Activated CD8-positive, alpha-beta memory T cell treated with anti-CD3 and anti-CD28 coated beads, Interleukin-2, amount 10 ng/mL, durations not matched to agents 7 days and 5 days (primary cell): ENCODE results near the gene WWOX. TPM values are rescaled to one million over a fixed set of nuclear protein-coding genes. Genes with fewer than 3 reads are reported as not detected.

ENCODE experiments used
- ATAC-seq: fragments of 150-1000 bp; cut with Tn5 transposase; one replicate; pipeline ENCODE4 v1.10.0; 2021; ENCODE audit warnings: moderate library complexity
- CTCF ChIA-PET: fragments of 350-600 bp; sonication (Branson Sonifier 250); formaldehyde crosslinking; loops from one replicate; lab custom pipeline; 2021; ENCODE audit warnings: antibody characterized with exemption; lab: Charles Lee
- DNase-seq: peaks from one replicate; pipeline ENCODE4 v3.0.0-alpha.2; 2020
- H3K27ac Mint-ChIP-seq: one replicate; pipeline ENCODE4 v1.8.0; 2021; ENCODE audit warnings: mild to moderate bottlenecking, mixed read lengths
- H3K27me3 Mint-ChIP-seq: one replicate; pipeline ENCODE4 v1.8.0; 2021; ENCODE audit warnings: mixed read lengths
- H3K36me3 Mint-ChIP-seq: one replicate; pipeline ENCODE4 v1.8.0; 2021; ENCODE audit warnings: mild to moderate bottlenecking, mixed read lengths
- H3K4me1 Mint-ChIP-seq: one replicate; pipeline ENCODE4 v1.8.0; 2021; ENCODE audit warnings: mixed read lengths
- H3K4me3 Mint-ChIP-seq: one replicate; pipeline ENCODE4 v1.8.0; 2021; ENCODE audit warnings: mild to moderate bottlenecking, moderate library complexity, mixed read lengths
- H3K9me3 Mint-ChIP-seq: one replicate; pipeline ENCODE4 v1.8.0; 2022; ENCODE audit warnings: low read depth, mixed read lengths
- total RNA-seq, 2 experiments: library from RNA; stranded (reverse); gene quantifications; one replicate each; pipeline ENCODE4 v1.2.3, GENCODE V29; 2021

WWOX gene
- total RNA-seq, 2 experiments from 2014 or later: 25.2 to 38.8 TPM

DNA sequence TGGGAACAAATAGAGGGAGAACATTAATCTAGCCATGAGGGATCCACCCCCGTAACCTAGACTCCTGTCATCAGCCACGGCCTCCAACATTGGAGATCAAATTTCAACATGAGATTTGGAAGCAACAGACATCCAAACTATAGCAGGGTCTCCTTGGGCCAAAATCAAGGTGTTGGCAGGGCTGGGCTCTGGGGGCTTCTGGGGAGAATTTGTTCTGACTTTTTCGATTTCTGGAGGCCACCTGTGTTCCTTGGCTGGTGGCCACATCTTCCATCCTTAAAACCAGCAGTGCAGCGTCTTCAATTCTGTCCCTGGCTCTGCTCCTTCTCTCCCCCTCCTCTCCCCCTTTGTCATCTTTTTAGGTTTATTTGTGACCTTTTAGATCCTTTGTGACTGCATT is 546.2 kb downstream of the WWOX start:
- CTCF ChIA-PET: no interaction called here
- H3K27me3 Mint-ChIP-seq: peaks cover 18% of the 10 kb centered on the region
- ATAC-seq (no peak), DNase-seq (no peak)
- H3K9me3 Mint-ChIP-seq: no peaks in the 10 kb centered on the region
- no peaks in the 10 kb centered on the region for H3K4me1 Mint-ChIP-seq
- H3K27ac Mint-ChIP-seq: no peak overlapping the region
- H3K36me3 Mint-ChIP-seq: no peaks in the 10 kb centered on the region
- no peak overlapping the region for H3K4me3 Mint-ChIP-seq

DNA sequence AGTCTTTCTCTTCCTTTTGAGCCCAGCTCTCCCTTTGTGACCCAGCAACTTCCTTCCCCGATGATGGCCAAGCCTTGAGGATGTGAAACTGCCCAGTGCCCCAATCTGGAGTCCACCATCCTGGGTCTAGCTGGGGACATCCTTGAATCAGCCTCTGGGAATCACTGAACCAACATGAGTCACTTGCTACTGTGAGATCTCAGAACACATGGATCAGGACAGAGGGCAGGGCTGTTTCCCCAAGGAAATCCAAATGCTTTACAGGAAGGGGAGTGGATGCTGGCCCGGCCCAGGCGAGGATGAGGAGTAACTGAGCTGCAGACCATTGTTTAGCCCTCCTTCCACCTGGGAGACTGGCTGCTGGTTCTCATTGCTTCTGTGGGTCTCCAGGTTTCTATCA is 547.6 kb downstream of the WWOX start:
- Mint-ChIP-seq H3K4me1 (no peaks in the 10 kb centered on the region), H3K27me3 (peaks cover 7% of the 10 kb centered on the region), H3K36me3 (no peaks in the 10 kb centered on the region), H3K27ac (no peak overlapping the region), H3K4me3 (no peak overlapping the region), H3K9me3 (no peaks in the 10 kb centered on the region)
- DNase-seq: no peak
- CTCF ChIA-PET: no interaction called here
- no peak for ATAC-seq

DNA sequence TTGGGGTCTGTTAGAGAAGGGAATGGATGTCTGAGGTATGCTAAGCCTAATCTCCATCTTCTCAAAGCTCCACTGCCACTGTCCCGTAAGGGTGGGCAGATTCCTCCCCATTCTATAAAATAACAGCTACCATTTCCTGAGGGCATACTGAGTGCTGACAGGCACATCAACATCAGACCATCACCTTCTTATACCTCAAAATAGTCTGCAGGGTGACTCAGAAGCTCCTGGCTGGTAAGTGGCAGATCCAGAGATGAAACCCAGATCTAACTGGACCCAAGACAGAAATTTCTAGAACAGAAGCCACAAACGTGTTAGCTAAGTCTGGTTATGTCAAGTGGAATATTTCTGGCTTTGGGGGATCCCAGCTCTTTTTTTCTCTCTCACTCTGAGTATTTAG is 548.0 kb downstream of the WWOX start:
- Mint-ChIP-seq H3K4me1 (no peaks in the 10 kb centered on the region), H3K27ac (no peak overlapping the region), H3K36me3 (no peaks in the 10 kb centered on the region), H3K27me3 (peaks cover 3% of the 10 kb centered on the region), H3K9me3 (no peaks in the 10 kb centered on the region), H3K4me3 (no peak overlapping the region)
- no peak for DNase-seq
- CTCF ChIA-PET: no interaction called here
- ATAC-seq: no peak

GRCh38 chr16:78648517-78648916 is 549.1 kb downstream of the WWOX start:
- Mint-ChIP-seq H3K4me3 (no peak overlapping the region), H3K27me3 (no peaks in the 10 kb centered on the region), H3K9me3 (no peaks in the 10 kb centered on the region), H3K36me3 (no peaks in the 10 kb centered on the region), H3K27ac (no peak overlapping the region), H3K4me1 (no peaks in the 10 kb centered on the region)
- DNase-seq (no peak), ATAC-seq (no peak)
- CTCF ChIA-PET: no interaction called here

GRCh38 chr16:78650339-78651074 is 551.1 kb downstream of the WWOX start:
- no peaks in the 10 kb centered on the region for H3K27me3 Mint-ChIP-seq
- H3K4me1 Mint-ChIP-seq: no peaks in the 10 kb centered on the region
- H3K9me3 Mint-ChIP-seq: no peaks in the 10 kb centered on the region
- DNase-seq: no peak
- H3K4me3 Mint-ChIP-seq: no peak overlapping the region
- no peak for ATAC-seq
- no peak overlapping the region for H3K27ac Mint-ChIP-seq
- H3K36me3 Mint-ChIP-seq: no peaks in the 10 kb centered on the region
- CTCF ChIA-PET: no interaction called here

DNA sequence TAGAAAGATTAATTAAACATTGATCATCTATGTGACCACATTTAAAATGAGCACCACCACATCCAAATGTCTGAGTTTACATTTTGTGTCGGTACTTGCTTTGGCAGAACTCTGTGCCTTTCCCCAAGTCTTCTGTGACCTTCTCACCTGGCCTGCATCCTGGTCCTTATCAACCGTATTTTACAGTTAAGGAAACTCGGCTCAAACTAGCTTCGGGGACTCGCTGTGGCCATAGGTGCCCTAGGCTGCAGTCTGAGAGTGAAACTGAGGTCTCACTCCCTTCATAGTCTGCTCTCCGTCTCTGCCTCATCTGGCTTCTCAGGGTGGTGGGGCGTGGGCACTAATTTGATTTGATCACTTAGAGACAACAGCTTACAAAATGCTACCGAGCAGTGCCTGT is 555.5 kb downstream of the WWOX start:
- no peaks in the 10 kb centered on the region for H3K36me3 Mint-ChIP-seq
- H3K9me3 Mint-ChIP-seq: no peaks in the 10 kb centered on the region
- H3K27ac Mint-ChIP-seq: no peak overlapping the region
- H3K27me3 Mint-ChIP-seq: no peaks in the 10 kb centered on the region
- no peak for DNase-seq
- no peak overlapping the region for H3K4me3 Mint-ChIP-seq
- CTCF ChIA-PET: no interaction called here
- ATAC-seq: no peak
- no peaks in the 10 kb centered on the region for H3K4me1 Mint-ChIP-seq

DNA sequence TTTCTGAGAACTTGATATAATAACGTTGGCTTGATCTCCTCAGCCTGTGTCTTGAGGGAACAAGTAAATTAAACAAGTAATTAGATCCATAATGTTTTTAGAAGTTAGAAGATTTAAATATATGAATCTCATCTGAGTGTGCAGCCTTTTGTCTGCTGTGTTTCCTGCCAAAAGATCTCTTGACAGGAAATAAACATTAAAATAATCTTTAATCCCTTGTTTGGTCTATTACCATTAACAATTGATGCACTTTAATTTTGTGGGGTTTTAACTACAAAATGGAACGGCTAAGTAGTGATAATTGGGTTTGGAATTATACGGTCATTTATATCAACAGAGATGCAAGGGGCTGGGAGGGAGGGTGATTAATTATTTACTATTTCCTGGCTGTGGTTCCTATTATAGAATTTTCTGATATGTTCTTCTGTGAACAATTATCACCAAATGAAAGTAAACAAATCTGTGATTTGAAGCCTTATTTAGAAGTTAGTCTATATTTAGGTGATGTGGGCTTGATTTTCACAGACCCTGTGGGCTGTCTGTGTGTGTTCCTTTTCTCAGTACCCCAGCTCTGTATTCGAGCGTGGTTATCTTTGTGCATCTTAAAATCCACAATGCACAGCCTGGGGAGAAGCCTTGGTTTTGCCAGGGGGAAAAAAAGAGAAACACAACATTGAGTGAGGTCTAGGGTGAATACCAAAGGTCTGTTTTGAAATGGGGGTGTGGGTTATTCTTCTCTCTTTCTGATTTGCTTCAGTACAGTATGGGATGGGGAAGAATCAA is 556.1 kb downstream of the WWOX start:
- ATAC-seq (no peak), DNase-seq (no peak)
- CTCF ChIA-PET: no interaction called here
- Mint-ChIP-seq H3K36me3 (no peaks in the 10 kb centered on the region), H3K27ac (no peak overlapping the region), H3K27me3 (no peaks in the 10 kb centered on the region), H3K9me3 (no peaks in the 10 kb centered on the region), H3K4me1 (no peaks in the 10 kb centered on the region), H3K4me3 (no peak overlapping the region)

DNA sequence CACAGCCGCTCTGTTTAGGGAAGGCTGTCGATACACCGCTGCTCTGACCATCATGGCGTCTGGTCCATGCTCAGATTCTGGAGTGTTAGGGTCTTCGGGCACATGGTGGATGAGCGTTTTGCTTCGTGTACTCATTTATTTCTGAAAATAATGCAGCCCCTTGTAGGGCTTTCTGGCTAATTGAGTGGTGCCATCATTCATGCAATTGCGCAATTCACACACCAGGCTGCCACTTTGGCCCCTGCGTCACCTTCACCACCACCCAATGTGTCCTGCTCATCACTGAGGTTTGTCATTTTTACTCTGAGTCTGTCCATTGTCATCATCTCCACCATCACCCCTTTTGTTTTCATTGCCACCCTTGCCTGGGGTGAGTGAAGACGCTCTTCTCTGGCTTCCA is 557.4 kb downstream of the WWOX start:
- no peaks in the 10 kb centered on the region for H3K9me3 Mint-ChIP-seq
- ATAC-seq (no peak), DNase-seq (no peak)
- no peak overlapping the region for H3K4me3 Mint-ChIP-seq
- H3K36me3 Mint-ChIP-seq: no peaks in the 10 kb centered on the region
- no peak overlapping the region for H3K27ac Mint-ChIP-seq
- H3K27me3 Mint-ChIP-seq: no peaks in the 10 kb centered on the region
- H3K4me1 Mint-ChIP-seq: no peaks in the 10 kb centered on the region
- CTCF ChIA-PET: no interaction called here

DNA sequence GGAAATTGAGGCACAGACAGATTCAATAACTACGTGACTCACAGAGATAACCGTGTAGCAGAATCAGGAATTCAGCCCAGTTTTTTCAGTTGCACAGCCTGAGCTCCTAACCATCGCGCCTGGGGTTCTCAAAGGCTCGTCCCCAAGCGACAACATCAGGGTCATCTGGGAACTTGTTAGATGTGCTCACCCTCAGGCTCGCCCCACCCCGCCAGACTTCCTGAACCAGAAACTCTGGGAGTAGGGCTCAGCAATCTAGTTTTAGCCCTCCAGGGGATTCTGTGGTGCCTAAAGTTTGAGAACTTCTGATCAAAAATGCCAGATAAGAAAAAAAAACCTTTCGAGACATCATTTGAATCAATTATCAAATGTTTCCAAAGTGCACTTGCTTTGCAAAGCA is 559.8 kb downstream of the WWOX start:
- H3K4me1 Mint-ChIP-seq: no peaks in the 10 kb centered on the region
- H3K4me3 Mint-ChIP-seq: no peak overlapping the region
- H3K9me3 Mint-ChIP-seq: no peaks in the 10 kb centered on the region
- CTCF ChIA-PET: no interaction called here
- H3K36me3 Mint-ChIP-seq: no peaks in the 10 kb centered on the region
- DNase-seq: no peak
- no peaks in the 10 kb centered on the region for H3K27me3 Mint-ChIP-seq
- no peak for ATAC-seq
- H3K27ac Mint-ChIP-seq: no peak overlapping the region

GRCh38 chr16:78659668-78660217 is 560.3 kb downstream of the WWOX start:
- DNase-seq: no peak
- no peaks in the 10 kb centered on the region for H3K9me3 Mint-ChIP-seq
- no peaks in the 10 kb centered on the region for H3K36me3 Mint-ChIP-seq
- no peak for ATAC-seq
- H3K27me3 Mint-ChIP-seq: no peaks in the 10 kb centered on the region
- CTCF ChIA-PET: no interaction called here
- H3K4me1 Mint-ChIP-seq: no peaks in the 10 kb centered on the region
- H3K27ac Mint-ChIP-seq: no peak overlapping the region
- H3K4me3 Mint-ChIP-seq: no peak overlapping the region

DNA sequence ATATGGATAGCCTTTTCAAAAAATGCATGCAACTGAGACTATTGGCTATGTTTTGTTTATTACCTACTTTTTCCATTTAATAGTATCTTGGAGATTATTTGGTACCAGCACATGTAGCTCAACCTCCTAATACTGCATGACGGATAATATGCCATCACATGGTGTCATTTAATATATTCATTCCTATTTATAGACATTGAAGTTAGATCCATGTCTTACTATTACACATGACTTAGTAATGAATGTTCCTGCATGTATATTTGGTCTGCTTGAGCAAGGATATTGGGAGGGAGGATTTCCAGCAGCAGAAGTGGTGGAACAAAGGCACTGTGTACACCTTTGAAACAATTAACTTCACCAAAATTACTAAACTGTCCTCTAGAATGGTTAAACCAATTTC is 561.3 kb downstream of the WWOX start:
- Mint-ChIP-seq H3K27me3 (no peaks in the 10 kb centered on the region), H3K36me3 (no peaks in the 10 kb centered on the region), H3K9me3 (no peaks in the 10 kb centered on the region), H3K4me1 (no peaks in the 10 kb centered on the region), H3K27ac (no peak overlapping the region), H3K4me3 (no peak overlapping the region)
- no peak for DNase-seq
- CTCF ChIA-PET: no interaction called here
- no peak for ATAC-seq

DNA sequence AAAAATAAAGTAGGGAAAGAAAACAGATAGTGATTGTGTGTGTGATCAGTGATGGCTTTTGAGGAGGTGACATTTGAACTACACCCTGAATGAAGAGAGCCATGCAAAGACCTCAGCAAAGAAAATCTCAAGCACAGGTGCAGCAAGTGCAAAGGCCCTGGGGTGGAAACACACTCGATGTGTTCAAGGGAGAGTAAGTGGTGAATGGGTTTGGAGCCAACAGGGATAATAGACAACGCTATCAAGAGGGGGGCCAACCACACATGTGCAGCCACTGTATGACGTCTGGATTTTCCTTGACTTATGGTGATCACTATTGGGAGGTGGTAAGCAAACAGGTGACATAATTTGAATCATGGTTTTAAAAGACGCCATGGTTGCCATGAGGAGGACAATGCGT is 564.2 kb downstream of the WWOX start:
- ATAC-seq: no peak
- CTCF ChIA-PET: no interaction called here
- Mint-ChIP-seq H3K4me3 (no peak overlapping the region), H3K27ac (no peak overlapping the region), H3K36me3 (no peaks in the 10 kb centered on the region), H3K4me1 (no peaks in the 10 kb centered on the region), H3K27me3 (no peaks in the 10 kb centered on the region), H3K9me3 (no peaks in the 10 kb centered on the region)
- no peak for DNase-seq

- no peaks in the 10 kb centered on the region for H3K4me1 Mint-ChIP-seq
- CTCF ChIA-PET: no interaction called here
- H3K9me3 Mint-ChIP-seq: no peaks in the 10 kb centered on the region
- no peak overlapping the region for H3K27ac Mint-ChIP-seq
- no peak for ATAC-seq
- H3K27me3 Mint-ChIP-seq: no peaks in the 10 kb centered on the region
- no peaks in the 10 kb centered on the region for H3K36me3 Mint-ChIP-seq
- H3K4me3 Mint-ChIP-seq: no peak overlapping the region
- no peak for DNase-seq
These were observed 565.6 kb downstream of the WWOX start for GRCh38 chr16:78664811-78665772.
